B cell (primary cell): Measurements from ENCODE around the gene RHCE. TPM values are rescaled to one million over a fixed set of nuclear protein-coding genes. Genes with fewer than 3 reads are reported as not detected.

ENCODE experiments used
- ATAC-seq: fragments of 200-7000 bp; cut with Tn5 transposase; one replicate; pipeline ENCODE4 v1.10.0; 2021; ENCODE audit warnings: low read depth, mild to moderate bottlenecking, moderate number of reproducible peaks, moderate library complexity
- CTCF ChIA-PET: fragments of 350-600 bp; sonication (Branson Sonifier 250); formaldehyde crosslinking; loops from one replicate; lab custom pipeline; 2021; ENCODE audit warnings: antibody characterized with exemption, inconsistent platforms; lab: Charles Lee
- POLR2A ChIA-PET: fragments of 350-600 bp; sonication (Branson Sonifier 250); formaldehyde crosslinking; loops from one replicate; lab custom pipeline; 2021; ENCODE audit warnings: antibody characterized with exemption; lab: Charles Lee
- DNase-seq: peaks from one replicate; pipeline ENCODE4 v3.0.0; 2013
- H2AFZ ChIP-seq: 2 replicates; pipeline ENCODE4 v1.6.1; 2012; ENCODE audit warnings: mild to moderate bottlenecking, low read depth, low read length; ENCODE audit not compliant: insufficient read depth, poor library complexity, severe bottlenecking
- H3K27ac ChIP-seq, 2 donors: 1 replicate in 1 of 2; 2 replicates in 1 of 2; pipeline ENCODE4 v1.5.1; 2012 to 2013; ENCODE audit warnings: low read length in 2 of 2, mild to moderate bottlenecking in 2 of 2, moderate library complexity in 1 of 2
- H3K27me3 ChIP-seq, 4 experiments: fragments of 200-600 bp in 1 of 4; sonication (generic) in 1 of 4; replicated peaks in 1 of 4; 1 replicate in 2 of 4; 2 replicates in 2 of 4; pipeline versions ENCODE4 v1.6.1 to v1.7.0; 2013 to 2016; ENCODE audit warnings: low read length in 3 of 4, mild to moderate bottlenecking in 2 of 4, mixed read lengths in 1 of 4, moderate library complexity in 1 of 4; ENCODE audit not compliant: insufficient read depth in 4 of 4, control insufficient read depth in 3 of 4; ENCODE audit errors: control extremely low read depth in 1 of 4
- H3K36me3 ChIP-seq, 2 experiments: replicated peaks in 1 of 2; 1 replicate in 1 of 2; 2 replicates in 1 of 2; pipeline versions ENCODE4 v1.6.1 to v1.7.1; 2013; ENCODE audit warnings: low read length in 1 of 2; ENCODE audit not compliant: insufficient read depth in 2 of 2, control insufficient read depth in 1 of 2; ENCODE audit errors: control extremely low read depth in 1 of 2, extremely low read depth in 1 of 2
- H3K4me1 ChIP-seq, 2 donors: fragments of 200-600 bp in 1 of 2; sonication (generic) in 1 of 2; 1 replicate in 1 of 2; 2 replicates in 1 of 2; pipeline versions ENCODE4 v1.5.1 to v1.6.1; 2013 to 2017; ENCODE audit warnings: low read length in 2 of 2; ENCODE audit not compliant: control insufficient read depth in 2 of 2, insufficient read depth in 2 of 2
- H3K4me2 ChIP-seq: replicated peaks from 2 replicates; pipeline ENCODE3; 2012; ENCODE audit warnings: mild to moderate bottlenecking, low read depth, low read length; ENCODE audit not compliant: poor library complexity, severe bottlenecking
- H3K4me3 ChIP-seq, 5 experiments: fragments of 200-600 bp in 1 of 5; sonication (generic) in 1 of 5; 1 replicate in 3 of 5; 2 replicates in 2 of 5; pipeline versions ENCODE4 v1.5.1 to v1.7.0; 2011 to 2016; ENCODE audit warnings: low read length in 4 of 5, mild to moderate bottlenecking in 4 of 5, low read depth in 2 of 5, control low read depth in 1 of 5, moderate library complexity in 1 of 5; ENCODE audit not compliant: insufficient read depth in 1 of 5; ENCODE audit errors: control extremely low read depth in 1 of 5, extremely low read depth in 1 of 5
- H3K79me2 ChIP-seq: fragments of 200-600 bp; sonication (generic); one replicate; pipeline ENCODE4 v1.6.0; 2016; ENCODE audit warnings: low read length; ENCODE audit not compliant: control insufficient read depth, insufficient read depth
- H3K9ac ChIP-seq: fragments of 200-600 bp; sonication (generic); 2 replicates; pipeline ENCODE4 v1.6.1; 2017; ENCODE audit warnings: mild to moderate bottlenecking, low read length, moderate library complexity
- H3K9me3 ChIP-seq, 3 donors: one replicate each; pipeline versions ENCODE4 v1.6.1 to v1.7.1; 2013; ENCODE audit warnings: low read length in 2 of 3; ENCODE audit not compliant: control insufficient read depth in 2 of 3, insufficient read depth in 1 of 3; ENCODE audit errors: control extremely low read depth in 1 of 3
- H4K20me1 ChIP-seq: 2 replicates; pipeline ENCODE4 v1.6.0; 2012; ENCODE audit warnings: mild to moderate bottlenecking, low read length; ENCODE audit not compliant: insufficient read depth, control insufficient read depth, poor library complexity, severe bottlenecking
- H3K27ac Mint-ChIP-seq: one replicate; pipeline ENCODE4 v1.8.0; 2021; ENCODE audit warnings: mixed read lengths
- H3K27me3 Mint-ChIP-seq: one replicate; pipeline ENCODE4 v1.8.0; 2021; ENCODE audit warnings: mixed read lengths
- H3K4me1 Mint-ChIP-seq: one replicate; pipeline ENCODE4 v1.8.0; 2021; ENCODE audit warnings: mixed read lengths
- H3K4me3 Mint-ChIP-seq: one replicate; pipeline ENCODE4 v1.8.0; 2021; ENCODE audit warnings: mixed read lengths
- H3K9me3 Mint-ChIP-seq: one replicate; pipeline ENCODE4 v1.8.0; 2022; ENCODE audit warnings: mixed read lengths; ENCODE audit not compliant: insufficient read depth
- CTCF ChIP-seq: fragments of 200-600 bp; IDR thresholded peaks from one replicate; pipeline ENCODE4 v1.8.0; 2022; ENCODE audit warnings: antibody characterized with exemption, mild to moderate bottlenecking
- EZH2 ChIP-seq: IDR thresholded peaks from 2 replicates; pipeline ENCODE4 v1.6.1; 2012; ENCODE audit warnings: borderline replicate concordance, low read depth, mild to moderate bottlenecking, moderate library complexity, low read length; ENCODE audit not compliant: insufficient read depth, poor library complexity, severe bottlenecking
- WGBS: methylation state at CpG from one replicate; pipeline ENCODE4 v1.1.5; 2013; ENCODE audit warnings: missing lambda C conversion rate; ENCODE audit not compliant: insufficient coverage; 5-methylcytosine and 5-hydroxymethylcytosine counted together
- intact Hi-C: fragments of 100-400 bp; cut with micrococcal nuclease; formaldehyde crosslinking; loops from one replicate; pipeline ENCODE4 v1.10.0; 2022
- polyA plus RNA-seq: library from polyadenylated mRNA; depleted of rRNA; stranded (reverse); fragments of >200 nt; gene quantifications from 2 replicates; pipeline ENCODE4 v1.2.3, GENCODE V29; 2012
- total RNA-seq, 2 donors: library from RNA; stranded (reverse); fragments of 120-200 nt in 1 of 2; gene quantifications; 1 replicate in 1 of 2; 2 replicates in 1 of 2; pipeline versions ENCODE4 v1.2.3 to v1.2.4, GENCODE V29; 2013 to 2022

Gene RHCE
- total and polyA plus RNA-seq, 2 donors (not counting 1 experiment from before 2014, with no cell fraction given): 0.28 TPM; not detected in 1

DNA sequence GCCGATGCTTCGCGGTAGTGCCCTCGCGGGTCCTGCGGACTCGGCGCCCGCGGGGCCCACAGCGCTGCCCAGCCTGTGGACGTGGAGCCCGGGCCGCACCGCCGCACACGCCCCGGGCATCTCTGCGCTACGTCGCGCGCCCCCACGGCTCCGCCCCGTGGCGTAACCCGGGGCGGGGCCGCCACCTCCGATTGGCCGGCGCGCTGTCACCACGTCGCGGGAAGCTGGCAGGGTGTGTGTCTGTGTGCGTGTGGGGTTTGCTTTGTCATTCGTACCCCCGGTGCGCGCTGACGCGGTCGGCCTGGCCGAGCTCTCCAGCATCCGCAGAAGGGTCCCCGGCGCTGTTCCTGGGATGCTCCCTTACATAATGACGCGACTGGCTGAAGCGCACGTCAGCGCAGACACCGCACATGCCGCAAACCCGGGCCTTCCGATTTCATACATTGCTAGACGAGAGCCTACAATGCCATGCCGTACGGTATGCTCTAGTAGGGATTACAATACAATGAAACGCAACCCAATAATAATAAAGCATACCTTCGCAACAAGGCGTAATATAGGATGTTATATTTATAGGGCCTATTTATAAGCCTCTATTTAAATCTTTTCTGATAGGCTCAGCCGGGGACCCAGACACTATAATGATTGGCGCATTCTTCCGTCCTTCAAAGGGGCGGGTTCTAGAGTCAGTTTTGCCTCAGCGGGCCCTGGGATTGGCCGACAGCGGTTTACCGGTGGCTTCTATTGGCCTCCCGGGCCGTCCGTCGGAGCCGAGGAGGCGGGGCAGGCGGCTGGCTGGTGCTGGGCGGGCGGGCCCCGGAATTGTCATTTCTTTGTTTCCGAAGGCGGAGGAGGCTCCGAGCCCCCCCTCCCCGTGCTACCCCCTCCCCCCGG, 9.7 kb upstream of the RHCE start, which contains the start of gene MACO1:
TSS of gene MACO1 (plus strand) at position 825 of the 894 bp plus-strand sequence. CDS start 202 bp downstream, outside the sequence.
- peak within 1 kb of the TSS; percentile 75 to 100 (median 98) for H3K4me3 ChIP-seq
- peaks cover 13 to 28% of the 10 kb centered on the region in 2 donors for H3K4me1 ChIP-seq
- CTCF ChIA-PET: interaction anchor here (0.6 kb wide), 2 partner anchors 33 to 89 kb away, joined by 3 to 4 read pairs; no protein-coding TSS in a partner anchor
- Mint-ChIP-seq H3K4me1 (peaks cover 37% of the 10 kb centered on the region), H3K27me3 (no peaks in the 10 kb centered on the region), H3K9me3 (no peaks in the 10 kb centered on the region), H3K4me3 (peak within 1 kb of the TSS; percentile 99), H3K27ac (peak within 1 kb of the TSS; percentile 99)
- peak within 1 kb of the TSS; percentile 85 for H2AFZ ChIP-seq
- H3K4me2 ChIP-seq: peak within 1 kb of the TSS; percentile 78
- H3K36me3 ChIP-seq: no peaks in the 10 kb centered on the region
- H3K27me3 ChIP-seq: no peaks in the 10 kb centered on the region
- WGBS: under 1% methylated on average over 70 of the region's 87 CpGs
- peaks cover 9% of the 10 kb centered on the region for H4K20me1 ChIP-seq
- TF ChIP-seq CTCF (no peak), EZH2 (no peak)
- peaks cover 38% of the 10 kb centered on the region for H3K79me2 ChIP-seq
- intact Hi-C loops: loop anchor here (1.0 to 5.0 kb wide), 6 partner anchors 93 to 788 kb away; partner anchors contain the start of genes MAN1C1, SRRM1, SYF2 and TMEM50A
- H3K9ac ChIP-seq: peak within 1 kb of the TSS; percentile 83
- peak within 1 kb of the TSS; percentile 93 to 99 for H3K27ac ChIP-seq
- POLR2A ChIA-PET: interaction anchor here (0.5 to 2.1 kb wide), 7 partner anchors 9 to 1586 kb away, joined by 3 to 7 read pairs (median 4); partner anchors contain the start of genes RCAN3 and SYF2
- peak; percentile 97 for DNase-seq
- no peaks in the 10 kb centered on the region for H3K9me3 ChIP-seq
- ATAC-seq: peak; percentile 83
